ENCODE data around the gene CCL27. TPM values are rescaled to one million over a fixed set of nuclear protein-coding genes. Genes with fewer than 3 reads are reported as not detected.

The CCL27 gene
- total RNA-seq, 1 donor from 2014 or later, result 0.52 TPM

DNA sequence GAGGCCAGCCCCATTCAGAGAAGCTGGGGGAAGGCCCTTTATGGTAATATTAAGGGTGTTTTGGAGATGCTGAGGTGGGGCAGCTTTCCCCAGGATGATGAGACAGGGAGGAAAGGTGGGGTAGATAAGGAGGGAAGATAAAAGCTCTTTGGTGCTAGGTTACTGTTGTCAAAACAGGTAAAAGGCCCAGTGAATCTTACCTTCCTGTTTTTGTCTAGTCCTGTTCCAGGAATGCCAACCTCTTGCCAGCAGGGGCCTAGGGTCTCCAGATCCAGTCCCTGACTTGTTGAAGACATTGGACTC is 797 bp upstream of the CCL27 start:
- H3K4me2 ChIP-seq (ENCODE audit: low read length), result no peak overlapping the region
- peaks cover 12% of the 10 kb centered on the region for H4K20me1 ChIP-seq (ENCODE audit: insufficient read depth, low read length)
- no peak overlapping the region for H3K4me3 Mint-ChIP-seq (ENCODE audit: unreplicated experiment)
- no peak for DNase-seq (ENCODE audit: low read depth)
- peaks cover 14% of the 10 kb centered on the region for H3K79me2 ChIP-seq (ENCODE audit: insufficient read depth, low read length)
- no peaks in the 10 kb centered on the region for H3K9me3 Mint-ChIP-seq (ENCODE audit: unreplicated experiment)
- H3K4me1 ChIP-seq (ENCODE audit: insufficient read depth, low read length), result peaks cover 12% of the 10 kb centered on the region
- H3K27ac Mint-ChIP-seq (ENCODE audit: unreplicated experiment), result peak overlapping the region; percentile 11
- H2AFZ ChIP-seq (ENCODE audit: low read depth, low read length), result no peak overlapping the region
- no peak overlapping the region for H3K9ac ChIP-seq (ENCODE audit: low read length)
- H3K4me3 ChIP-seq (ENCODE audit: insufficient read depth, low read depth, low read length), result no peak overlapping the region
- no peaks in the 10 kb centered on the region for H3K27me3 Mint-ChIP-seq (ENCODE audit: low read depth, unreplicated experiment)
- TF ChIP-seq, protein P1, sequence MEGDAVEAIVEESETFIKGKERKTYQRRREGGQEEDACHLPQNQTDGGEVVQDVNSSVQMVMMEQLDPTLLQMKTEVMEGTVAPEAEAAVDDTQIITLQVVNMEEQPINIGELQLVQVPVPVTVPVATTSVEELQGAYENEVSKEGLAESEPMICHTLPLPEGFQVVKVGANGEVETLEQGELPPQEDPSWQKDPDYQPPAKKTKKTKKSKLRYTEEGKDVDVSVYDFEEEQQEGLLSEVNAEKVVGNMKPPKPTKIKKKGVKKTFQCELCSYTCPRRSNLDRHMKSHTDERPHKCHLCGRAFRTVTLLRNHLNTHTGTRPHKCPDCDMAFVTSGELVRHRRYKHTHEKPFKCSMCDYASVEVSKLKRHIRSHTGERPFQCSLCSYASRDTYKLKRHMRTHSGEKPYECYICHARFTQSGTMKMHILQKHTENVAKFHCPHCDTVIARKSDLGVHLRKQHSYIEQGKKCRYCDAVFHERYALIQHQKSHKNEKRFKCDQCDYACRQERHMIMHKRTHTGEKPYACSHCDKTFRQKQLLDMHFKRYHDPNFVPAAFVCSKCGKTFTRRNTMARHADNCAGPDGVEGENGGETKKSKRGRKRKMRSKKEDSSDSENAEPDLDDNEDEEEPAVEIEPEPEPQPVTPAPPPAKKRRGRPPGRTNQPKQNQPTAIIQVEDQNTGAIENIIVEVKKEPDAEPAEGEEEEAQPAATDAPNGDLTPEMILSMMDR (IDR thresholded peaks at IDR 0.05; ENCODE audit: insufficient read depth, low read depth, low read length), result no peak
- TF ChIP-seq EZH2 (IDR thresholded peaks at IDR 0.05; ENCODE audit: insufficient read depth, low read length), result no peak
- no peaks in the 10 kb centered on the region for H3K9me3 ChIP-seq (ENCODE audit: insufficient read depth, low read depth, low read length)
- no peak overlapping the region for H3K27ac ChIP-seq (ENCODE audit: low read depth, low read length)
- H3K27me3 ChIP-seq (ENCODE audit: insufficient read depth, low read length), result no peaks in the 10 kb centered on the region
- peaks cover 15% of the 10 kb centered on the region for H3K36me3 Mint-ChIP-seq (ENCODE audit: low read depth, unreplicated experiment)
- no peak for FAIRE-seq
- no peaks in the 10 kb centered on the region for H3K36me3 ChIP-seq (ENCODE audit: insufficient read depth, low read length)
- peaks cover 2% of the 10 kb centered on the region for H3K4me1 Mint-ChIP-seq (ENCODE audit: low read depth, unreplicated experiment)

DNA sequence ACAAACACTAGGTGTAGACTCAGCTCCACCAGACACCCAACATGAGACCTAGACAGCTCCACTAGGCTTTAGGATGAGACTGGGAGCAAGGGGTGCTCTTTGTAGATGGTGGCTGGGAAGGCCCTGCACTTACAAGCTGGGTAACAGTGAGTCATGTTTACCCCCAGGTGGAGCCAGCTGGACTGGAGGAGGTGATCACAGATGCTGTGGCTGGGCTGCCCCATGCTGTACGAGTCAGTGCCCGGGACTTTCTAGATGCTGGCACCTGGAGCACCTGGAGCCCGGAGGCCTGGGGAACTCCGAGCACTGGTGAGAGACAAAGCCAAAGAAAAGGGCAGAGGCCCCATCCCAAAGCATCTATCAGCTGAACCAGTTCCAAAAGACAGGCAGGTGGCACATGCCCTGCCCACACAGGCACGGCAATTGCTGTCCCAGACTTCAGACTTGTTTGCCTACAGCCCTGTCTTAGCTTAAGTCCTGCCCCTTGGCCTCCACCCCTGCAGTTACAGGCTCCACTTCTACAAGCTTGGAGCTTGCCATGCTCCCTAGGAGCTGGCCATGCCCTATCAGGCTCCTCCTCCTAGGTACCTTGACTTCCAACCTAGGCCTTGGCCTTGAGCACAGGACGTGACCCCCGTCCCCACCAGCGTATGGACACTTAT is 2.7 kb downstream of the CCL27 start:
- no peaks in the 10 kb centered on the region for H3K9me3 Mint-ChIP-seq (ENCODE audit: unreplicated experiment)
- H3K79me2 ChIP-seq (ENCODE audit: insufficient read depth, low read length), result no peaks in the 10 kb centered on the region
- no peaks in the 10 kb centered on the region for H4K20me1 ChIP-seq (ENCODE audit: insufficient read depth, low read length)
- no peak overlapping the region for H3K27ac Mint-ChIP-seq (ENCODE audit: unreplicated experiment)
- H3K27me3 Mint-ChIP-seq (ENCODE audit: low read depth, unreplicated experiment), result peaks cover 5% of the 10 kb centered on the region
- H3K4me3 ChIP-seq (ENCODE audit: insufficient read depth, low read depth, low read length), result no peak overlapping the region
- H3K4me1 Mint-ChIP-seq (ENCODE audit: low read depth, unreplicated experiment), result peaks cover 2% of the 10 kb centered on the region
- peaks cover 4% of the 10 kb centered on the region for H3K4me1 ChIP-seq (ENCODE audit: insufficient read depth, low read length)
- no peaks in the 10 kb centered on the region for H3K9me3 ChIP-seq (ENCODE audit: insufficient read depth, low read depth, low read length)
- no peaks in the 10 kb centered on the region for H3K36me3 ChIP-seq (ENCODE audit: insufficient read depth, low read length)
- H3K27ac ChIP-seq (ENCODE audit: low read depth, low read length), result no peak overlapping the region
- H3K9ac ChIP-seq (ENCODE audit: low read length), result no peak overlapping the region
- H3K4me3 Mint-ChIP-seq (ENCODE audit: unreplicated experiment), result no peak overlapping the region
- no peaks in the 10 kb centered on the region for H3K27me3 ChIP-seq (ENCODE audit: insufficient read depth, low read length)
- no peak for TF ChIP-seq EZH2 (IDR thresholded peaks at IDR 0.05; ENCODE audit: insufficient read depth, low read length)
- TF ChIP-seq, protein P1 (IDR thresholded peaks at IDR 0.05; ENCODE audit: insufficient read depth, low read depth, low read length), result no peak
- H3K4me2 ChIP-seq (ENCODE audit: low read length), result no peak overlapping the region
- DNase-seq (ENCODE audit: low read depth) (no peak), FAIRE-seq (no peak)
- no peak overlapping the region for H2AFZ ChIP-seq (ENCODE audit: low read depth, low read length)
- H3K36me3 Mint-ChIP-seq (ENCODE audit: low read depth, unreplicated experiment), result peaks cover 20% of the 10 kb centered on the region

DNA sequence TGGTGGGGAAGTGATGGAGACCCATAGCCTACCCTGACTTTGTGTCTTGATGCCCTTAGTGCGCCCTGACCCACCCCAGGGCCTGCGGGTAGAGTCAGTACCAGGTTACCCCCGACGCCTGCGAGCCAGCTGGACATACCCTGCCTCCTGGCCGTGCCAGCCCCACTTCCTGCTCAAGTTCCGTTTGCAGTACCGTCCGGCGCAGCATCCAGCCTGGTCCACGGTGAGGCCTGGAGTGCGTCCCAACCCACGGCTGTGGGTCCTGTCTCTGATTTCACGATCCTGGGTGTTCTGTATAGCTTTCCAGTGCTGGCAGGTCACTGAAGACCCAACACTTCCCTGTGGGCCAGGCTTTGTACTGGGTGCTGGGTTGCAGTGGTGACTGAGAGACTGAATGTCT is 4.0 kb downstream of the CCL27 start:
- H3K27ac Mint-ChIP-seq (ENCODE audit: unreplicated experiment), result no peak overlapping the region
- peaks cover 5% of the 10 kb centered on the region for H3K27me3 Mint-ChIP-seq (ENCODE audit: low read depth, unreplicated experiment)
- Histone ChIP-seq H3K27ac (ENCODE audit: low read depth, low read length) (no peak overlapping the region), H3K27me3 (ENCODE audit: insufficient read depth, low read length) (no peaks in the 10 kb centered on the region), H3K9me3 (ENCODE audit: insufficient read depth, low read depth, low read length) (no peaks in the 10 kb centered on the region), H3K4me2 (ENCODE audit: low read length) (no peak overlapping the region), H4K20me1 (ENCODE audit: insufficient read depth, low read length) (no peaks in the 10 kb centered on the region), H3K4me1 (ENCODE audit: insufficient read depth, low read length) (peaks cover 2% of the 10 kb centered on the region), H3K4me3 (ENCODE audit: insufficient read depth, low read depth, low read length) (no peak overlapping the region), H3K79me2 (ENCODE audit: insufficient read depth, low read length) (no peaks in the 10 kb centered on the region), H3K9ac (ENCODE audit: low read length) (no peak overlapping the region), H2AFZ (ENCODE audit: low read depth, low read length) (no peak overlapping the region), H3K36me3 (ENCODE audit: insufficient read depth, low read length) (no peaks in the 10 kb centered on the region)
- H3K36me3 Mint-ChIP-seq (ENCODE audit: low read depth, unreplicated experiment), result peaks cover 20% of the 10 kb centered on the region
- peaks cover 6% of the 10 kb centered on the region for H3K4me1 Mint-ChIP-seq (ENCODE audit: low read depth, unreplicated experiment)
- no peaks in the 10 kb centered on the region for H3K9me3 Mint-ChIP-seq (ENCODE audit: unreplicated experiment)
- no peak overlapping the region for H3K4me3 Mint-ChIP-seq (ENCODE audit: unreplicated experiment)
- no peak for DNase-seq (ENCODE audit: low read depth)
- no peak for TF ChIP-seq EZH2 (IDR thresholded peaks at IDR 0.05; ENCODE audit: insufficient read depth, low read length)
- TF ChIP-seq, protein P1 (IDR thresholded peaks at IDR 0.05; ENCODE audit: insufficient read depth, low read depth, low read length), result no peak
- no peak for FAIRE-seq

All from astrocyte (in vitro differentiated cells and primary cell).